ENCODE measurements around the gene IPO8. TPM values are rescaled to one million over a fixed set of nuclear protein-coding genes. Genes with fewer than 3 reads are reported as not detected.
"Not testable (repeated sequence)": the region's sequence is repeated elsewhere in the genome, so short reads cannot be mapped to it uniquely, and the experiment has no call there.

Gene IPO8
- total RNA-seq, 1 donor from 2014 or later, result 18.7 TPM

GRCh38 chr12:30624009-30624408 lies 71.7 kb downstream of the IPO8 start:
- TF ChIP-seq CTCF (IDR thresholded peaks at IDR 0.05; ENCODE audit: insufficient read depth, low read length, severe bottlenecking), result no peak
- no peak for DNase-seq (ENCODE audit: low read depth)
- no peaks in the 10 kb centered on the region for H3K36me3 ChIP-seq (ENCODE audit: control insufficient read depth, insufficient read depth, low read length)
- H3K4me3 ChIP-seq (ENCODE audit: low read depth, low read length), result no peak overlapping the region
- no peaks in the 10 kb centered on the region for H3K27me3 ChIP-seq (ENCODE audit: control insufficient read depth, insufficient read depth, low read length)
- no peak for FAIRE-seq

- DNase-seq (ENCODE audit: low read depth) (peak; percentile 85), FAIRE-seq (no peak)
- H3K4me3 ChIP-seq (ENCODE audit: low read depth, low read length), result no peak overlapping the region
- no peaks in the 10 kb centered on the region for H3K27me3 ChIP-seq (ENCODE audit: control insufficient read depth, insufficient read depth, low read length)
- H3K36me3 ChIP-seq (ENCODE audit: control insufficient read depth, insufficient read depth, low read length), result no peaks in the 10 kb centered on the region
- no peak for TF ChIP-seq CTCF (IDR thresholded peaks at IDR 0.05; ENCODE audit: insufficient read depth, low read length, severe bottlenecking)
Measured at GRCh38 chr12:30622509-30622908, 73.2 kb downstream of the IPO8 start.

- not testable (repeated sequence) for FAIRE-seq; H3K4me3 ChIP-seq (ENCODE audit: low read depth, low read length)
Measured at GRCh38 chr12:30621663-30622241, 73.9 kb downstream of the IPO8 start.

GRCh38 chr12:30617346-30618016 lies 78.2 kb downstream of the IPO8 start:
- H3K27me3 ChIP-seq (ENCODE audit: control insufficient read depth, insufficient read depth, low read length), result no peaks in the 10 kb centered on the region
- FAIRE-seq, result no peak
- no peak for TF ChIP-seq CTCF (IDR thresholded peaks at IDR 0.05; ENCODE audit: insufficient read depth, low read length, severe bottlenecking)
- no peak for DNase-seq (ENCODE audit: low read depth)
- no peak overlapping the region for H3K4me3 ChIP-seq (ENCODE audit: low read depth, low read length)
- no peaks in the 10 kb centered on the region for H3K36me3 ChIP-seq (ENCODE audit: control insufficient read depth, insufficient read depth, low read length)

More at GRCh38 chr12:30621663-30622241, 73.9 kb downstream of the IPO8 start:
- H3K27me3 ChIP-seq (ENCODE audit: control insufficient read depth, insufficient read depth, low read length); DNase-seq (ENCODE audit: low read depth); H3K36me3 ChIP-seq (ENCODE audit: control insufficient read depth, insufficient read depth, low read length): not testable (repeated sequence)

GRCh38 chr12:30614031-30614430 lies 81.6 kb downstream of the IPO8 start:
- H3K36me3 ChIP-seq (ENCODE audit: control insufficient read depth, insufficient read depth, low read length), result no peaks in the 10 kb centered on the region
- FAIRE-seq, result no peak

More at GRCh38 chr12:30614031-30614430, 81.6 kb downstream of the IPO8 start:
- no peak for DNase-seq (ENCODE audit: low read depth)
- Histone ChIP-seq H3K4me3 (ENCODE audit: low read depth, low read length) (no peak overlapping the region), H3K27me3 (ENCODE audit: control insufficient read depth, insufficient read depth, low read length) (no peaks in the 10 kb centered on the region)
- TF ChIP-seq CTCF (IDR thresholded peaks at IDR 0.05; ENCODE audit: insufficient read depth, low read length, severe bottlenecking), result no peak

Data from bronchial epithelial cell (primary cell).